ENCODE data around the gene MICU1. TPM values are rescaled to one million over a fixed set of nuclear protein-coding genes. Genes with fewer than 3 reads are reported as not detected.
A peak's percentile ranks its signal among the peaks of the same experiment; 100 is the strongest.

MICU1 gene
- total RNA-seq, 4 donors from 2014 or later: 31.7 to 82.5 (median 37.1) TPM

DNA sequence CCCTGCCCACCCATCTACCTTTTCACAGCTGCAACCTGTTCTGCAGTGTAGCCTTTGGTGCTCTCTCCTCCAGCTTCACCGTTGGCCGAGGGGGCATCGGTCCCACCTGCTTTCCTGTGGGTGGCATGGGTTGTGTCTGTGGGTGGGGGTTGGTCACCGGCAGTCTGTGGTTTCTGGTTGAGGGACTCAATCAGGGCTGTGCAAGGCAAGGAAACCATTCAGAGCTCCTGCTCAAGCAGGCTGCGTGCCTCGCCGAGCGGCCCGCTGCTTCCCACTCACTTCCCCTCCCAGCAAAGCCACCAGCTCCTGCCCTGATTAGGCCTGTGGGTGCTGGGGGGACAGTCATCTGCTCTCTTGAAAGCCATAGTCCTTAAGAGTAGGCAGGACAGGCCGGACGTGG lies 280.9 kb downstream of the MICU1 start:
- TF ChIP-seq POLR2A (IDR thresholded peaks at IDR 0.05): no peak
- TF ChIP-seq, protein P1, sequence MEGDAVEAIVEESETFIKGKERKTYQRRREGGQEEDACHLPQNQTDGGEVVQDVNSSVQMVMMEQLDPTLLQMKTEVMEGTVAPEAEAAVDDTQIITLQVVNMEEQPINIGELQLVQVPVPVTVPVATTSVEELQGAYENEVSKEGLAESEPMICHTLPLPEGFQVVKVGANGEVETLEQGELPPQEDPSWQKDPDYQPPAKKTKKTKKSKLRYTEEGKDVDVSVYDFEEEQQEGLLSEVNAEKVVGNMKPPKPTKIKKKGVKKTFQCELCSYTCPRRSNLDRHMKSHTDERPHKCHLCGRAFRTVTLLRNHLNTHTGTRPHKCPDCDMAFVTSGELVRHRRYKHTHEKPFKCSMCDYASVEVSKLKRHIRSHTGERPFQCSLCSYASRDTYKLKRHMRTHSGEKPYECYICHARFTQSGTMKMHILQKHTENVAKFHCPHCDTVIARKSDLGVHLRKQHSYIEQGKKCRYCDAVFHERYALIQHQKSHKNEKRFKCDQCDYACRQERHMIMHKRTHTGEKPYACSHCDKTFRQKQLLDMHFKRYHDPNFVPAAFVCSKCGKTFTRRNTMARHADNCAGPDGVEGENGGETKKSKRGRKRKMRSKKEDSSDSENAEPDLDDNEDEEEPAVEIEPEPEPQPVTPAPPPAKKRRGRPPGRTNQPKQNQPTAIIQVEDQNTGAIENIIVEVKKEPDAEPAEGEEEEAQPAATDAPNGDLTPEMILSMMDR (IDR thresholded peaks at IDR 0.05): no peak
- no peak for DNase-seq
- no peak overlapping the region for H3K4me3 ChIP-seq
- H3K36me3 ChIP-seq: peaks cover 0 to 61% (median 0%) of the 10 kb centered on the region in 3 donors
- peaks cover 0 to 7% (median 0%) of the 10 kb centered on the region in 4 donors for H3K4me1 ChIP-seq
- no peaks in the 10 kb centered on the region for H3K9me3 ChIP-seq
- no peak overlapping the region for H3K27ac ChIP-seq
- H3K27me3 ChIP-seq: no peaks in the 10 kb centered on the region

DNA sequence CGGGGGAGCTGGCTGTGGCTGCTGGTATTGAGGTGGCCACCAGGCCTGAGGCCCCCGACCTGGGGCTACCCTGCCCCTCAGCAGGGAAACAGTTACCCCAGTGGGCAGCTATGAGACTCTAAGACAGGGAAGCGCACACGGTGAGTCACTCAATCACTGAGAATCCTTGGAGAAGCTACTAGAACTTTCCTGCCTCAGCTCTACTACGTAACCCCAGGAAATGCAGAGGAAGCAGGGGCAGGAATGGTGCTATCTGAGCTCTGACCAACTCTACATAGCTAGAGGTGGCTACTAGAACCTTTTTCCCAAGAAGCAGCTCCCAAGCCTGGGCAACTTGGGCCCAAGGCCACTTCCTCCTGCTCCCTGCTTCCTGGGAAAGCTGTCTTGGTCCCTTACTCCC lies 283.0 kb downstream of the MICU1 start:
- Histone ChIP-seq H3K36me3 (peaks cover 0 to 61% (median 0%) of the 10 kb centered on the region in 3 donors), H3K27me3 (no peaks in the 10 kb centered on the region), H3K27ac (no peak overlapping the region), H3K9me3 (no peaks in the 10 kb centered on the region), H3K4me1 (peaks cover 0 to 7% (median 0%) of the 10 kb centered on the region in 4 donors), H3K4me3 (no peak overlapping the region)
- DNase-seq: no peak
- TF ChIP-seq POLR2A (IDR thresholded peaks at IDR 0.05): no peak
- TF ChIP-seq, protein P1 (IDR thresholded peaks at IDR 0.05): no peak

DNA sequence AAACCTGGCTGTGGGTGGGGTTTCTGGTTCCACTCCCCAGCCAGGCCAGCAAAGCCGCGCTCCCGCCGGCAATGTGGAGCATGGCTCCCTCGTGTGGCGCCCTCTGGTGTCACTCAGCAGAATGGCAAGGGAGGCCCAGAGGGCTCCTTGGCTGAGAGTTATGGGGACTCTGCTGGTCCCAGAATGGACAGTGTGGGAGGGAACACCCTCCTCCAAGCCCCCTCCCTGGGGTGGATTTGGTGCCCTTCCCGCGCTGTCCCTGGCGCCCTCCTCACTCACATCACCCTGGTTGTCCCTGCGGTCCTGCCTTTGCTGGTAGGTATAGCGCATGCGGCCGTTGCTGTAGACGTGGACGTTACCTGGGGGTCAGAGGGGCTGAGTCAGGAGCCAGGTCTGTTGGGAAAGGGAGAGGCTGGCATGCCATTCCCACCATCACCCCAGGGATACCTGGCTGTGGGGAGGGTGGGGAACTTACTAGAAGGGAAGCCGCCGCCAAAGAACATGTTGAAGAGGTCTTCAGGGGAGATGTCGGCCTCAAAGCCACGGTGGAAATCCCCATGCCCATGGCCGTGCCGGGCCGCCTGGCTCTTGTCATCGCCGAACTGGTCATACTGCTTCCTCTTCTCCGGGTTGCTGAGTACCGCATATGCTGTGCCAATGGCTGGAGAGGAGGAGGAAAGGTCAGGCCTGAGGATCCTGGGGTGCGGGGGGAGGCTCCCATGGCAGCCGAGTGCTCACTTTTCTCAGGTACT lies 285.2 kb downstream of the MICU1 start:
- Histone ChIP-seq H3K4me3 (no peak overlapping the region), H3K9me3 (no peaks in the 10 kb centered on the region), H3K36me3 (peaks cover 0 to 73% (median 0%) of the 10 kb centered on the region in 3 donors), H3K4me1 (peaks cover 0 to 23% (median 15%) of the 10 kb centered on the region in 4 donors), H3K27me3 (no peaks in the 10 kb centered on the region), H3K27ac (peak overlapping the region in 1 of 4 donors; percentile 34)
- TF ChIP-seq, protein P1 (IDR thresholded peaks at IDR 0.05): peak; percentile 87 to 96 (median 92)
- TF ChIP-seq POLR2A (IDR thresholded peaks at IDR 0.05): no peak
- peak; percentile 77 to 87 (median 79) for DNase-seq

DNA sequence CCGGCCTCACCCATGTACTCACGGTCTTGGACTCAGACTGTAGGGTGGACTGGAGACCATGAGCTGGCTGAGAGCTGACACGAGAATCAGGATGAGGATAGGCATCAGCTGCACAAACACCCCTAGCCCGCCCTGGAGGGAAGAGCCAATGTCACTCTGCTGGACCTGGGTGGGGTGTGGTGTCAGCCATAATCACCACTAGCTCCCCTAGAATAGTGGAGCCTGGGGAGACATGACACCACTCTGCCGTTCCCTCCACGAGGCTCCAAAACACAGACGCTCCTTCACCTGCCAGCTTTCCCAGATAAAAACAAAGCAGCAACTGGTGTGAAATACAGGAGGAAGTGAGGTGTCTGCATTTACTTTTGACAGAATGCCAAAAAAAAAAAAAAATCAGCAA lies 287.7 kb downstream of the MICU1 start:
- no peak for TF ChIP-seq POLR2A (IDR thresholded peaks at IDR 0.05)
- TF ChIP-seq, protein P1 (IDR thresholded peaks at IDR 0.05): no peak
- Histone ChIP-seq H3K4me3 (no peak overlapping the region), H3K27ac (no peak overlapping the region), H3K4me1 (peaks cover 0 to 39% (median 31%) of the 10 kb centered on the region in 4 donors), H3K27me3 (no peaks in the 10 kb centered on the region), H3K36me3 (peaks cover 0 to 76% (median 0%) of the 10 kb centered on the region in 3 donors), H3K9me3 (no peaks in the 10 kb centered on the region)
- no peak for DNase-seq

DNA sequence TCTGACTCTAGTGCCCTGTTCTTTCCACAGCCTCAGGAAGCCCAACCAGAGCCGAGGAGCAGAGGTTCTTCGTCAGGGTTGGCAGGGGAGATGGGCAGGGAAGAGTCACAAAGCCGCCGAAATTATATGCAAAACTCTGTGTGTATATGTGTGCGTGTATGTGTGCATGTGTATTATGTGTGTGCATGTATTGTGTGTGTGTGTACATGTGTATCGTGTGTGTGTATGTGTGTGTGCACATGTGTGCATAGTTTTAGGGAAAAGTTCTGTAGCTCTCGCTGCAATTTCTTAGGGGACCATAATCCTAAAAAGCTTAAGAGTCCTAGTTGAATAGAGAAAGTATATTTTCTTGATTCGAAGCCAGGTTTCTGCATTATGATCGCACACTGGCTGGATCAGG lies 288.2 kb downstream of the MICU1 start:
- Histone ChIP-seq H3K27me3 (no peaks in the 10 kb centered on the region), H3K27ac (no peak overlapping the region), H3K4me1 (peaks cover 0 to 43% (median 32%) of the 10 kb centered on the region in 4 donors), H3K4me3 (no peak overlapping the region), H3K36me3 (peaks cover 0 to 74% (median 0%) of the 10 kb centered on the region in 3 donors), H3K9me3 (no peaks in the 10 kb centered on the region)
- no peak for DNase-seq
- TF ChIP-seq POLR2A (IDR thresholded peaks at IDR 0.05): no peak
- TF ChIP-seq, protein P1 (IDR thresholded peaks at IDR 0.05): no peak
